Activated effector memory CD4-positive, alpha-beta T cell treated with anti-CD3 and anti-CD28 coated beads, Interleukin-2, amount 50 U/mL, for 16 hours (primary cell): ENCODE measurements around the gene KIF16B.
"Not testable (repeated sequence)": the region's sequence is repeated elsewhere in the genome, so short reads cannot be mapped to it uniquely, and the experiment has no call there.

ENCODE experiments used
- DNase-seq: peaks from one replicate; pipeline ENCODE4 v3.0.0-alpha.2; 2020

KIF16B gene

GRCh38 chr20:16472045-16472872 lies 101.0 kb downstream of the KIF16B start:
- DNase-seq = no peak

- no peak for DNase-seq
These were observed 103.8 kb downstream of the KIF16B start for GRCh38 chr20:16469395-16469905.

GRCh38 chr20:16462711-16463110 lies 110.5 kb downstream of the KIF16B start:
- no peak for DNase-seq

GRCh38 chr20:16459019-16459700 lies 114.1 kb downstream of the KIF16B start:
- DNase-seq = no peak

- no peak for DNase-seq
These were observed 115.7 kb downstream of the KIF16B start for GRCh38 chr20:16457514-16457913.

- DNase-seq = no peak
These were observed 117.9 kb downstream of the KIF16B start for GRCh38 chr20:16455324-16455723.

GRCh38 chr20:16451982-16452381 lies 121.3 kb downstream of the KIF16B start:
- DNase-seq = no peak

- no peak for DNase-seq
These were observed 122.2 kb downstream of the KIF16B start for GRCh38 chr20:16451001-16451400.

- DNase-seq = no peak
These were observed 126.3 kb downstream of the KIF16B start for GRCh38 chr20:16446991-16447390.

- DNase-seq = no peak
These were observed 127.0 kb downstream of the KIF16B start for GRCh38 chr20:16446246-16446645.

- no peak for DNase-seq
These were observed 127.8 kb downstream of the KIF16B start for GRCh38 chr20:16445482-16445881.

- no peak for DNase-seq
These were observed 129.0 kb downstream of the KIF16B start for GRCh38 chr20:16444057-16444777.

GRCh38 chr20:16441546-16442164 lies 131.6 kb downstream of the KIF16B start:
- DNase-seq = no peak

GRCh38 chr20:16440686-16441085 lies 132.6 kb downstream of the KIF16B start:
- DNase-seq = no peak

GRCh38 chr20:16439540-16439939 lies 133.7 kb downstream of the KIF16B start:
- DNase-seq = not testable (repeated sequence)

- DNase-seq = no peak
These were observed 135.1 kb downstream of the KIF16B start for GRCh38 chr20:16438100-16438499.

GRCh38 chr20:16437387-16437996 lies 135.8 kb downstream of the KIF16B start:
- DNase-seq = no peak

GRCh38 chr20:16434062-16434664 lies 139.1 kb downstream of the KIF16B start:
- peak; percentile 78 for DNase-seq

- DNase-seq = no peak
These were observed 140.0 kb downstream of the KIF16B start for GRCh38 chr20:16433293-16433580.

GRCh38 chr20:16432466-16433292 lies 140.6 kb downstream of the KIF16B start:
- DNase-seq = no peak

GRCh38 chr20:16428112-16428511 lies 145.1 kb downstream of the KIF16B start:
- no peak for DNase-seq
